Kidney tubule cell (primary cell): ENCODE measurements around the gene DSE.
"Not testable (repeated sequence)": the region's sequence is repeated elsewhere in the genome, so short reads cannot be mapped to it uniquely, and the experiment has no call there.

Source experiments
- DNase-seq: peaks from one replicate; pipeline ENCODE4 v3.0.0-alpha.2; 2018; ENCODE audit warnings: low spot score

DSE gene

DNA sequence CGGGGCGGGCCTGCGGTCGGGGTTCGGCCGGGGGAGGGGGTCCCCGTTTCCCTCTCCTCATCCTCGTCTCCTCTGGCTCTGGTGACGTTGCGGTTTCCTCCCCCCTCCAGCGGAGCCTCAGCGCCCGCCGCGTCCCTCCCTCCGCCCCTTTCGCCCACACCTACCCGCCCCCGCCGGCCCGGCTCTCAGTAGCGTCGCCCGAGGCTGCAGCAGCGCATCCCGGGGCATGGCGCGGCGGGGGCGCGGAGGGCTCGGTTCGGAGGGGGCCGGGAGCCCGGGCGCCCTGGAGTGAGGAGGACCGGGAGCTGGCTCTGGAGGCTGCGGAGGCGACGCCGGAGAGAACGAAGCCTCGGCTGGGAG, at the start of gene DSE:
Gene DSE, plus strand, starts transcription at position 188 of the 360 bp plus-strand sequence. CDS start 28,304 bp downstream, outside the sequence.
- DNase-seq = peak; percentile 85

- not testable (repeated sequence) for DNase-seq
Measured at GRCh38 chr6:116321933-116322332, 48.8 kb upstream of the DSE start.

- no peak for DNase-seq
Measured at GRCh38 chr6:116323863-116324262, 46.9 kb upstream of the DSE start.

- DNase-seq = not testable (repeated sequence)
Measured at GRCh38 chr6:116325634-116326132, 45.1 kb upstream of the DSE start.

DNA sequence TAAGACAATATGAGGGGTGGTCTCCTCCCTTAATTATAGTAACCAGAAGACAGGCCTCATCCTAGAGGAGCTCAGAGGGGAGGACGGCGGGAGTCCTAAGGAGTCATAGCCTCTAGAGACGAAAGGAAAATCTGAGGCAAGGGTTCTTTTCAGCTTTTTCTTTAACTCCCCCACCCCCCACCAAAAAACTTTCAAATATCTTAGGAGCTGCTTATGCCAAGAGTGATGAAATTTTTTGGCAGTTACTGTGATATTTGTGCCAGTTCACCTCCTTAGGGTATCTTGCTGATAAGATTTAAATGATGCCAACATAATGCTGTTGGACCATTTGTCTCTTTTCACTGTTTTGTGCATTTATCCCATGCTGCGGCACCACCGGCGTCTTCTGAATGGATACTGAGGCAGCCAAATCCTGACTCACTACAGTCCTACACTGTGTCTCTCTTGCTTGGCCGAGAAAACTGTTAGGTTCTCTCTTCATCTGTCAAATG, 44.5 kb upstream of the DSE start:
- DNase-seq = no peak

DNA sequence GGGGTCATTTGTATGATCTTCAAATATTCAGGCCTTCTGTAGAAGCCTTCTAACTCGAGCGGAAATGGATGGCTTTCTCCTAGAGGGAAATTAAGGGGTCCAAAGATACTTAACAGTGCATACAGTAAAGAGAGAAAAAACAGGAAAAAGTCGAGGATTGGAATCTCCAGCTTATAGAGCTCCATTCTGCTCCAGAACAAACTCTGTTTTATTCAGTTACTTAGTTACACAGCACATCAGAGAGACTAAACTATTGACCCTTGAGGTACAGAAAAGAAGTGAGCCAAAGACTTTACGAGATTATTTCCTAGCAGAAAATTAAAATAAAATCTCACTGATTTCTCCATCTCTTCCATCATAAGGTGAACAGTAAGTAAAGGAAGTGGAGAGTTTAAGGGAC, 43.8 kb upstream of the DSE start:
- no peak for DNase-seq

- no peak for DNase-seq
Measured at GRCh38 chr6:116327803-116328527, 42.8 kb upstream of the DSE start.

- no peak for DNase-seq
Measured at GRCh38 chr6:116328528-116328903, 42.2 kb upstream of the DSE start.

DNA sequence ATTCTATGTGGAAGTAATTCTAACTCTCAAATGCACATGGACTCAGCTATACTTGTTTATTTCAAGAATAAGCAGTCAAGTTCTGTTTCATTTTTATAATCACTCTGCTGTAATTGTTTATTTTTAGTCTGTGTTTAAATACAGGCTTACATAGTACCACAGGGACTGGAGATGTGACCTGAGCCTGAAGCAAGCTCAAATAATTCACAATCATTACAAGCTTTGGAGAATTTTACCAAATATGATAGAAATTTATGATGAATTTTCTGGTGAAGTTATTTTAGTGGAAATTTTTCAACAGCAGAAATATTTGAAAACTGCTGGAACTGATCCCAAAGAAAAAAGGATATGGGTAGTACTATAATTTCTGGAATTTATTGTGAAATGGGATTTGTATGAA, 41.6 kb upstream of the DSE start:
- DNase-seq = no peak

DNA sequence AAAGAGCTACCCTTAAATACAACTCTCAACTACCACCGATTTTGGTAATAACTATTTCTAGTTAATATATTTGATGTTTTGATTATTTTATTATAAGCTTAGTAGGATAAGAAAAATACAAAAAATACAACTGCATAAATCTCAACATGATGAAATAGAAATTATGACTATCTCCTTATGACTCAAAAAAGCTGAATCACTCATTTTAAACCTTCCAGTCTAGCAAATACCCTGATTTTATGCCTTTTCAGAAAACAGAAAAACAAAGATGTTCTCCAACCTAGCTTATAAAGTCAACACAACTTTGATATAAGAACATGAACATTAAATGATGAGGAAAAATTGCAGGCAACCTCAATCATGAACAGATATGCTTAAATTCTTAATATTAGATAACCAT, 40.2 kb upstream of the DSE start:
- DNase-seq = no peak

DNA sequence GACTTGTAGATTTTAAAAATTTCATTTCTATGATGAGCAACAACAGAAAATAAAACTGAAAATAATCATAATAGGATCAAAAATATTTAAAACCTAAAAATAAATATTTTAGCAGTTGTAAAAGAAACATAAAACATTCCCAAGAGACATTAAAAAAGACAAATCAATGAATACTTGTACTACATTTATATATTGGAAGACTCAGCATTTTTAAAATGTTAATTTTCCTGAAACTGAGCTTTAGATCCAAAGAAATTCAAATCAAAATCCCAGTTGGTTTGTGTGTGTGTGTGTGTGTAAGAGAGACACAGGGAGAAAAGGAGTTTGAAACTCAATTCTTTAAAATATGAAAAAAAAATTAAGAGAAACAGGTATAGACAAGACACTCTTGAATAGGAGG, 38.7 kb upstream of the DSE start:
- DNase-seq = no peak

DNA sequence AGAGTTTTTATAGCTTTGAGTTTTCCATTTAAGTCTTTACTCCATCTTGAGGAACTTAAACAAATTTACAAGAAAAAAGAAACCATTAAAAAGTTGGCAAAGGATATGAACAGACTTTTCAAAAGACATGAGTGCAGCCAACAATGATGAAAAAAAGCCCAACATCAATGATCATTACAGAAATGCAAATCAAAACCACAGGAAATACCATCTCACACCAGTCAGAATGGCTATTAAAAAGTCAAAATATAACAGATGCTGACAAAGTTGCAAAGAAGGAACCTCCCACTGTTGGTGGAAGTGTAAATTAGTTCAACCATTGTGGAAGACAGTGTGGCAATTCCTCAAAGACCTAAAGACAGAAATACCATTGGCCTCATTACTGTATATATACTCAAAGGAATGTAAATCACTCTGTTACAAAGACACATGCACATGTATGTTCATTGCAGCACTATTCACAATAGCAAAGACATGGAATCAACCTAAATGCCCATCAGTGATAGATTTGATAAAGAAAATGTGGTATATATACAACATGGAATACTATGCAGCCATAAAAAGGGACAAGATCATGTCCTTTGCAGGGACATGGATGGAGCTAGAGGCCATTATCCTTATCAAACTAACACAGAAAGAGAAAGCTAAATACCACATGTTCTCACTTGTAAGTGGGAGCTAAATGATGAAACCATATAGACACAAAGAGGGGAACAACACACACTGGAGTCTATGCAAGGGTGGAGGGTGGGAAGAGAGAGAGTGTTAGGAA, 35.9 kb upstream of the DSE start:
- DNase-seq = peak; percentile 32

- no peak for DNase-seq
Measured at GRCh38 chr6:116335612-116336215, 35.0 kb upstream of the DSE start.

GRCh38 chr6:116338943-116339342, 31.8 kb upstream of the DSE start:
- DNase-seq = no peak

GRCh38 chr6:116340625-116341024, 30.1 kb upstream of the DSE start:
- DNase-seq = not testable (repeated sequence)

DNA sequence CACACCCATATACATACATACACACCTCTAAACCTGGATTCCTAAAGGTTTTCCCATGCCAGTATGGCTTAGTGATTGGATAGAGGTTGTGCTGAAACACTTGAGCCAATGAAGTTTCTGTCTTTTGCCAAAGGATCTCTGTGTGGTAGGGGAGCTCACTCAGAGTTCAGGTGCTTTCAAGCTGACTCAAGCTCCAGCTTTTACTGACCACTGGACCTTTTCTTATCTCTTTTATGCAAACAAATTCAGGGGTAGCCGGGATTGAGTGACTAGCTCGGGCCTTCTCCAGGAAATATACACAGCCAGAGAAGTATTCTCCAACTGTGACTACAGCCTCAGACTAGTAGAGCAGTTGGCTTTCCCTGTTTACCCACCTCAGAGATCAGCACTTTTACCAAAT, 21.5 kb upstream of the DSE start:
- DNase-seq = peak; percentile 26

GRCh38 chr6:116351101-116351500, 19.6 kb upstream of the DSE start:
- DNase-seq = no peak

GRCh38 chr6:116352515-116353471, 18.0 kb upstream of the DSE start:
- peak; percentile 57 for DNase-seq

DNA sequence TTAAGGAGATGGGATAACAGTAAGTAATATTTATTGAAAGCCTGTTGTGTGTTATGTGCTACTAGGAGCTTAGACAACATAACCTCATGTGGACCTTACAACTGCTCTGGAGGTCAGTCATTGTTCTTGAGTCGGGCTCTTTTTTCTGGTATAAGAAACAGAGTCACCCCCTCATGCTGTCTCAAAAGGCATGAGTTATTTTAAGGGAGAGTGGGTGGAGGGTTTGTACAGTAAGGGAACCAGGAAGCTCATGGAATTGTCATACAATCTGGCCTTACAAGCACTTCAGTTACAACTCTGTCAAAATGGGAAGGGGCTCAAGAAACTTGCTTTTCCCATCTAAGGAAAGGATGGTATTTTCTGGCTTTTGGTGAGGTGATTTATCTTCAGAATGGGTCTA, 16.5 kb upstream of the DSE start:
- no peak for DNase-seq

DNA sequence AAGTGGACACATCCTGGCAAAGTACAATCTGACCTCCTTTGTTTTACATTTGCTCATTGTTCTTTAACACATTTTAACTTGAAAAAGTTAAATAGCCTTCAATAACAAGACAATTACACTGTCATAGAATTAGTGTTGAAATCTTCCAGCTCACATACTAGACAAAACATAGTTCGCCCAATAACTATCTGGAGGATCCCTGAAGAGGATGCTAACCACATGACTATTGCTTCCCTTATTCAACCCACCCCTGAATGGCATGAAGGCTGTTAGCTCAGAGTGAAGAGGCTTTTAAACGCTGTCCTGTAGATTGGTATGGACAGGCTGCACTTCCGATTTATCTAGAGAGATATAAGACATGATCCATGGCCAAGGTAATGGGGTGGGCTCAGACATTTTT, 15.0 kb upstream of the DSE start:
- no peak for DNase-seq

GRCh38 chr6:116359131-116359530, 11.6 kb upstream of the DSE start:
- no peak for DNase-seq

- DNase-seq = no peak
Measured at GRCh38 chr6:116359835-116360234, 10.9 kb upstream of the DSE start.
